Measurements from ENCODE around the gene ARHGAP29.

GRCh38 chr1:94240822-94241221 is 3.4 kb upstream of the ARHGAP29 start:
- TF ChIP-seq POLR2A (IDR thresholded peaks at IDR 0.05), result no peak
- no peak for TF ChIP-seq CTCF (IDR thresholded peaks at IDR 0.05)
